ENCODE measurements around the gene METTL5. TPM values are rescaled to one million over a fixed set of nuclear protein-coding genes. Genes with fewer than 3 reads are reported as not detected.
A peak's percentile ranks its signal among the peaks of the same experiment; 100 is the strongest.

METTL5 gene
- total RNA-seq, 1 donor from 2014 or later: 52.3 TPM

DNA sequence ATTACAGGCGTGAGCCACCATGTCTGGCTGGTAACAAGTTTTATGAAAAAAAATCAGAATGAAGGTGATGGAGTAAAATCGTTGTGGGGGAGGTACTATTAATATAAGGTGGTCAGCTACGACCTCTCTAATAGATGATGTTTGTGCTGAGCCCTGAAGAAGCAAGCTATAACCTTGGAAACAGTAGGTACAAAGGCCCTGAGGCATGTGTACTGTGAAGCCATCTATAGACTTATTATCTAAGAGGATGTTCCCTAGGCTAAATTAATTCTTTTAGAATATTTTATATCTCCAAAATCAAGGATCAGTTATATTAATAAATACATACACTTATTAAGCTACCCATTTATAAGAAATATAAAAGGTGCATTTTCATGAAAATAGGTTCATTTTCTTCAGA is 49.4 kb downstream of the METTL5 start:
- FAIRE-seq (no peak), DNase-seq (ENCODE audit: low read depth) (no peak)
- Histone ChIP-seq H4K20me1 (ENCODE audit: insufficient read depth, low read length) (no peaks in the 10 kb centered on the region), H3K27me3 (ENCODE audit: insufficient read depth, low read length) (no peaks in the 10 kb centered on the region), H3K4me1 (ENCODE audit: insufficient read depth, low read length) (peaks cover 16% of the 10 kb centered on the region), H3K9ac (ENCODE audit: low read length) (no peak overlapping the region), H3K9me3 (ENCODE audit: insufficient read depth, low read depth, low read length) (no peaks in the 10 kb centered on the region), H2AFZ (ENCODE audit: low read depth, low read length) (peak overlapping the region; percentile 9), H3K4me2 (ENCODE audit: low read length) (peak overlapping the region; percentile 57), H3K4me3 (ENCODE audit: insufficient read depth, low read depth, low read length) (no peak overlapping the region), H3K36me3 (ENCODE audit: insufficient read depth, low read length) (no peaks in the 10 kb centered on the region), H3K27ac (ENCODE audit: low read depth, low read length) (no peak overlapping the region), H3K79me2 (ENCODE audit: insufficient read depth, low read length) (no peaks in the 10 kb centered on the region)
- no peaks in the 10 kb centered on the region for H3K9me3 Mint-ChIP-seq (ENCODE audit: unreplicated experiment)
- H3K27ac Mint-ChIP-seq (ENCODE audit: unreplicated experiment): no peak overlapping the region
- no peak overlapping the region for H3K4me3 Mint-ChIP-seq (ENCODE audit: unreplicated experiment)
- H3K27me3 Mint-ChIP-seq (ENCODE audit: low read depth, unreplicated experiment): no peaks in the 10 kb centered on the region
- H3K36me3 Mint-ChIP-seq (ENCODE audit: low read depth, unreplicated experiment): no peaks in the 10 kb centered on the region
- TF ChIP-seq, protein P1, sequence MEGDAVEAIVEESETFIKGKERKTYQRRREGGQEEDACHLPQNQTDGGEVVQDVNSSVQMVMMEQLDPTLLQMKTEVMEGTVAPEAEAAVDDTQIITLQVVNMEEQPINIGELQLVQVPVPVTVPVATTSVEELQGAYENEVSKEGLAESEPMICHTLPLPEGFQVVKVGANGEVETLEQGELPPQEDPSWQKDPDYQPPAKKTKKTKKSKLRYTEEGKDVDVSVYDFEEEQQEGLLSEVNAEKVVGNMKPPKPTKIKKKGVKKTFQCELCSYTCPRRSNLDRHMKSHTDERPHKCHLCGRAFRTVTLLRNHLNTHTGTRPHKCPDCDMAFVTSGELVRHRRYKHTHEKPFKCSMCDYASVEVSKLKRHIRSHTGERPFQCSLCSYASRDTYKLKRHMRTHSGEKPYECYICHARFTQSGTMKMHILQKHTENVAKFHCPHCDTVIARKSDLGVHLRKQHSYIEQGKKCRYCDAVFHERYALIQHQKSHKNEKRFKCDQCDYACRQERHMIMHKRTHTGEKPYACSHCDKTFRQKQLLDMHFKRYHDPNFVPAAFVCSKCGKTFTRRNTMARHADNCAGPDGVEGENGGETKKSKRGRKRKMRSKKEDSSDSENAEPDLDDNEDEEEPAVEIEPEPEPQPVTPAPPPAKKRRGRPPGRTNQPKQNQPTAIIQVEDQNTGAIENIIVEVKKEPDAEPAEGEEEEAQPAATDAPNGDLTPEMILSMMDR (IDR thresholded peaks at IDR 0.05; ENCODE audit: insufficient read depth, low read depth, low read length): no peak
- no peak for TF ChIP-seq EZH2 (IDR thresholded peaks at IDR 0.05; ENCODE audit: insufficient read depth, low read length)
- H3K4me1 Mint-ChIP-seq (ENCODE audit: low read depth, unreplicated experiment): peaks cover 11% of the 10 kb centered on the region

DNA sequence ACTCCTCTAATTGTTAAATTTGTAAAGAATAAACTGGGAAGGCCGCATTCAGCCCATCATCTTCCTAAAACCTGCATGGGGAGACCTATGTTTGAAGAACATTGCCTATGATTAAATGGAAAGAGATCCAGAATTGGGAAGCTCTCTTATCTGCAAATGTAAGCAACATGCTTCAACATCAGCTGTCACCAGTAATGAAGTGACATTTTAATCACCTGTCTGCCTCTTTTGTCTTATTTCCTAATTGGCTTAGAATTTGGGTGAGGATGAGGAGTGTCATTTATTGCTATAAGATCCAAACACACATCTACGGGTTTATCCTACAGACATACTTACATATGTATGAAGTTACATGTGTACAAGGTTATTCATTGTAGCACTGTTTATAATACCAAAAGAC is 52.1 kb downstream of the METTL5 start:
- no peak overlapping the region for H2AFZ ChIP-seq (ENCODE audit: low read depth, low read length)
- no peak overlapping the region for H3K4me2 ChIP-seq (ENCODE audit: low read length)
- H3K27me3 Mint-ChIP-seq (ENCODE audit: low read depth, unreplicated experiment): no peaks in the 10 kb centered on the region
- H3K27me3 ChIP-seq (ENCODE audit: insufficient read depth, low read length): peaks cover 6% of the 10 kb centered on the region
- no peaks in the 10 kb centered on the region for H3K9me3 ChIP-seq (ENCODE audit: insufficient read depth, low read depth, low read length)
- DNase-seq (ENCODE audit: low read depth): no peak
- H3K4me3 ChIP-seq (ENCODE audit: insufficient read depth, low read depth, low read length): no peak overlapping the region
- no peak overlapping the region for H3K9ac ChIP-seq (ENCODE audit: low read length)
- H3K79me2 ChIP-seq (ENCODE audit: insufficient read depth, low read length): no peaks in the 10 kb centered on the region
- no peak overlapping the region for H3K27ac Mint-ChIP-seq (ENCODE audit: unreplicated experiment)
- no peaks in the 10 kb centered on the region for H3K36me3 ChIP-seq (ENCODE audit: insufficient read depth, low read length)
- H3K4me1 Mint-ChIP-seq (ENCODE audit: low read depth, unreplicated experiment): peaks cover 11% of the 10 kb centered on the region
- H3K27ac ChIP-seq (ENCODE audit: low read depth, low read length): no peak overlapping the region
- TF ChIP-seq, protein P1 (IDR thresholded peaks at IDR 0.05; ENCODE audit: insufficient read depth, low read depth, low read length): no peak
- TF ChIP-seq EZH2 (IDR thresholded peaks at IDR 0.05; ENCODE audit: insufficient read depth, low read length): no peak
- no peaks in the 10 kb centered on the region for H3K9me3 Mint-ChIP-seq (ENCODE audit: unreplicated experiment)
- FAIRE-seq: no peak
- H3K4me1 ChIP-seq (ENCODE audit: insufficient read depth, low read length): peaks cover 18% of the 10 kb centered on the region
- no peaks in the 10 kb centered on the region for H4K20me1 ChIP-seq (ENCODE audit: insufficient read depth, low read length)
- H3K36me3 Mint-ChIP-seq (ENCODE audit: low read depth, unreplicated experiment): no peaks in the 10 kb centered on the region
- no peak overlapping the region for H3K4me3 Mint-ChIP-seq (ENCODE audit: unreplicated experiment)

DNA sequence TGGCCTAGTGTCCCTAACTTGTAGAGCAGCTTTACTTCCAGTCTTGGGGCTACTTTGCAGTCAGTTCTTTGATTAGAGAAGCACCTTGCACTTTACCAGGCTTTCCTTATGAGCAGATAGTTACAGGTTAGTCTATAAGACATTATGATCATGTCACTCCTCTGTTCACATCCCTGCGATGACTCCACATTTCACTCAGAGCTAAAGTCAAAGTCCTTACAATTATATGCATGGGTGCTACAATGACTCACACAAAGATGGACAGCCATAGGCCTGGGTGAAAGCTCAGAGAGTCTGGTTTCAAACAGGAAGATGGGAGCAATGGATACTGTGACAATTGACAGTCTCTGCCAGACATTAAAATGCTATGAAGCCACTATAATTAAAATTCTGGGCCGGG is 53.1 kb downstream of the METTL5 start:
- H3K4me3 ChIP-seq (ENCODE audit: insufficient read depth, low read depth, low read length): no peak overlapping the region
- H3K9me3 ChIP-seq (ENCODE audit: insufficient read depth, low read depth, low read length): no peaks in the 10 kb centered on the region
- no peaks in the 10 kb centered on the region for H3K36me3 ChIP-seq (ENCODE audit: insufficient read depth, low read length)
- Mint-ChIP-seq H3K4me1 (ENCODE audit: low read depth, unreplicated experiment) (peaks cover 9% of the 10 kb centered on the region), H3K4me3 (ENCODE audit: unreplicated experiment) (no peak overlapping the region), H3K9me3 (ENCODE audit: unreplicated experiment) (no peaks in the 10 kb centered on the region), H3K27ac (ENCODE audit: unreplicated experiment) (no peak overlapping the region), H3K27me3 (ENCODE audit: low read depth, unreplicated experiment) (no peaks in the 10 kb centered on the region), H3K36me3 (ENCODE audit: low read depth, unreplicated experiment) (no peaks in the 10 kb centered on the region)
- no peak for TF ChIP-seq EZH2 (IDR thresholded peaks at IDR 0.05; ENCODE audit: insufficient read depth, low read length)
- TF ChIP-seq, protein P1 (IDR thresholded peaks at IDR 0.05; ENCODE audit: insufficient read depth, low read depth, low read length): no peak
- H3K79me2 ChIP-seq (ENCODE audit: insufficient read depth, low read length): no peaks in the 10 kb centered on the region
- H3K4me1 ChIP-seq (ENCODE audit: insufficient read depth, low read length): peaks cover 15% of the 10 kb centered on the region
- no peaks in the 10 kb centered on the region for H4K20me1 ChIP-seq (ENCODE audit: insufficient read depth, low read length)
- no peak for FAIRE-seq
- no peak overlapping the region for H3K27ac ChIP-seq (ENCODE audit: low read depth, low read length)
- H3K9ac ChIP-seq (ENCODE audit: low read length): no peak overlapping the region
- no peak for DNase-seq (ENCODE audit: low read depth)
- H3K27me3 ChIP-seq (ENCODE audit: insufficient read depth, low read length): peaks cover 6% of the 10 kb centered on the region
- H3K4me2 ChIP-seq (ENCODE audit: low read length): no peak overlapping the region
- H2AFZ ChIP-seq (ENCODE audit: low read depth, low read length): no peak overlapping the region

Measured in astrocyte (in vitro differentiated cells and primary cell).